ENCODE data around the gene HMX3. TPM values are rescaled to one million over a fixed set of nuclear protein-coding genes. Genes with fewer than 3 reads are reported as not detected.

Gene HMX3
- total and polyA plus RNA-seq, 2 of the 8 experiments (the other 6 are each of a cell fraction or from before 2014, with no cell fraction given) = 0.05 TPM; not detected in 1

DNA sequence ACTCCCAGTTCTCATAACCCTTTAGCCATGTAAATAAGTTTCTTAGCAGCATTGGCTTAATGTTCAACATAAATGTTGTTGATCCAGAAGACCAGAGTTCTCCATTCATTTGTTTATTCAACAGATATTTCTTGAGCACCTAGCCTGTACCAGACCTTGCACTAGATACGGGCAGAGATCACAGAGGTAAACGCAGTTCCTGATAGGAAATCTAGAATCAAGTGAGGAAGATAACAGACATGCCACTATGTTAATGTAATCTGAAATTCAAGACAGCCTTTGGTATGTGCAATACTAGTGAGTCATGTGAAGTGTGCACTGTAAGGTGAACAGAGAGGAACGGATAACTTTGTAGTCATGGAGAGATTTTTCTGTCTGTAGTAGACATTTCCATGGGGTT, 21.4 kb downstream of the HMX3 start:
- Histone ChIP-seq H3K36me3 (ENCODE audit: control insufficient read depth in 2 of 4, insufficient read depth in 4 of 4, low read length in 3 of 4) (peaks cover 12 to 68% (median 36%) of the 10 kb centered on the region in 4 experiments), H4K91ac (replicated peaks; ENCODE audit: insufficient read length, low read length) (no peak overlapping the region), H2BK5ac (ENCODE audit: low read depth, low read length) (no peak overlapping the region), H2AK5ac (ENCODE audit: low read depth, low read length) (no peak overlapping the region), H3K14ac (ENCODE audit: insufficient read length) (no peak overlapping the region), H3K4me2 (ENCODE audit: insufficient read depth in 1 of 2, low read depth in 2 of 2, low read length in 2 of 2) (no peak overlapping the region), H3K4me3 (ENCODE audit: extremely low read depth in 1 of 4, insufficient read depth in 2 of 4, low read depth in 3 of 4, low read length in 4 of 4) (no peak overlapping the region), H4K20me1 (replicated peaks in 1 of 2; ENCODE audit: control insufficient read depth in 1 of 2, insufficient read depth in 2 of 2, low read length in 2 of 2) (peaks cover 12 to 23% of the 10 kb centered on the region in 2 experiments), H3K4me1 (replicated peaks in 1 of 4; ENCODE audit: control insufficient read depth in 3 of 4, insufficient read depth in 4 of 4, low read length in 3 of 4) (peaks cover 0 to 2% (median under 1%) of the 10 kb centered on the region in 4 experiments; a peak in 2 of 7 replicates), H2BK12ac (ENCODE audit: low read depth, low read length) (no peak overlapping the region), H4K8ac (ENCODE audit: extremely low read depth, insufficient read depth, low read length) (no peak overlapping the region), H4K5ac (ENCODE audit: insufficient read length, low read depth, low read length) (no peak overlapping the region), H3K4ac (replicated peaks; ENCODE audit: insufficient read length, low read depth, low read length) (no peak overlapping the region), H3K9me3 (ENCODE audit: insufficient read depth in 2 of 2, low read depth in 1 of 2, low read length in 1 of 2) (no peaks in the 10 kb centered on the region), H3K23ac (ENCODE audit: insufficient read length) (no peak overlapping the region), H3K79me1 (ENCODE audit: low read depth, low read length) (peaks cover 11% of the 10 kb centered on the region), H3K23me2 (ENCODE audit: low read depth, low read length) (peaks cover 9% of the 10 kb centered on the region; the same call in 1 of the 2 replicates), H2AFZ (ENCODE audit: low read length) (no peak overlapping the region), H3K18ac (ENCODE audit: extremely low read depth, low read length) (no peak overlapping the region), H2BK15ac (ENCODE audit: low read length) (no peak overlapping the region), H3K27me3 (replicated peaks in 1 of 4; ENCODE audit: control insufficient read depth in 3 of 4, extremely low read depth in 1 of 4, insufficient read depth in 3 of 4, low read length in 3 of 4) (peaks cover 0 to 10% (median 5%) of the 10 kb centered on the region in 4 experiments; a peak in 3 of 7 replicates), H2BK20ac (ENCODE audit: low read length) (no peak overlapping the region), H3K79me2 (ENCODE audit: control insufficient read depth in 1 of 2, insufficient read depth in 2 of 2, low read length in 2 of 2) (peaks cover 16 to 75% of the 10 kb centered on the region in 2 experiments), H2BK120ac (replicated peaks; ENCODE audit: low read depth, low read length) (no peak overlapping the region), H3K9ac (replicated peaks in 1 of 4; ENCODE audit: extremely low read depth in 1 of 4, low read depth in 3 of 4, low read length in 3 of 4) (no peak overlapping the region; a peak in 1 of 7 replicates), H3K56ac (replicated peaks; ENCODE audit: insufficient read length, low read depth, low read length) (no peak overlapping the region), H3K27ac (ENCODE audit: low read depth, low read length) (no peak overlapping the region)
- TF ChIP-seq KDM4A (IDR thresholded peaks at IDR 0.05; ENCODE audit: low read depth, low read length, severe bottlenecking) (no peak), SP2 (IDR thresholded peaks at IDR 0.05; ENCODE audit: low read length) (no peak), KDM5A (IDR thresholded peaks at IDR 0.05; ENCODE audit: low read length) (no peak), TCF12 (IDR thresholded peaks at IDR 0.05; ENCODE audit: low read depth, low read length) (no peak), EZH2 (IDR thresholded peaks at IDR 0.05; ENCODE audit: low read depth, low read length, severe bottlenecking) (no peak), CREB1 (IDR thresholded peaks at IDR 0.05) (no peak), BACH1 (IDR thresholded peaks at IDR 0.05; ENCODE audit: low read length) (no peak), TBP (IDR thresholded peaks at IDR 0.05; ENCODE audit: low read depth, low read length) (no peak), POLR2A (IDR thresholded peaks at IDR 0.05; ENCODE audit: control extremely low read depth in 1 of 2, low read depth in 2 of 2, low read length in 2 of 2) (no peak), RFX5 (IDR thresholded peaks at IDR 0.05; ENCODE audit: borderline replicate concordance, low read depth, low read length) (no peak), RXRA (IDR thresholded peaks at IDR 0.05; ENCODE audit: insufficient read depth, low read depth, low read length) (no peak), NANOG (IDR thresholded peaks at IDR 0.05; ENCODE audit: insufficient read depth, low read depth, low read length, poor library complexity, severe bottlenecking) (no peak), CHD2 (IDR thresholded peaks at IDR 0.05; ENCODE audit: low read length) (no peak), CBX5 (IDR thresholded peaks at IDR 0.05; ENCODE audit: low read depth, low read length) (no peak)
- TF ChIP-seq, protein P1, sequence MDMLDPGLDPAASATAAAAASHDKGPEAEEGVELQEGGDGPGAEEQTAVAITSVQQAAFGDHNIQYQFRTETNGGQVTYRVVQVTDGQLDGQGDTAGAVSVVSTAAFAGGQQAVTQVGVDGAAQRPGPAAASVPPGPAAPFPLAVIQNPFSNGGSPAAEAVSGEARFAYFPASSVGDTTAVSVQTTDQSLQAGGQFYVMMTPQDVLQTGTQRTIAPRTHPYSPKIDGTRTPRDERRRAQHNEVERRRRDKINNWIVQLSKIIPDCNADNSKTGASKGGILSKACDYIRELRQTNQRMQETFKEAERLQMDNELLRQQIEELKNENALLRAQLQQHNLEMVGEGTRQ (IDR thresholded peaks at IDR 0.05; ENCODE audit: low read length) = no peak
- 83% methylated on average over 3 of the region's 3 CpGs; no CpG with 5 or more reads in 1 of the 2 experiments for WGBS, 2 experiments (ENCODE audit: extremely low coverage in 1 of 2, insufficient coverage in 1 of 2, insufficient read length in 1 of 2, insufficient replicate concordance in 2 of 2, low coverage in 1 of 2, low lambda C conversion rate in 2 of 2, missing lambda C conversion rate in 1 of 2)
- CTCF ChIA-PET (ENCODE audit: partially characterized antibody) = no interaction called here
- POLR2A ChIA-PET (ENCODE audit: partially characterized antibody) = interaction anchor here (4.3 kb wide), 1 partner anchor 8 kb away, joined by 22 read pairs; no protein-coding TSS in a partner anchor
- DNase-seq (ENCODE audit: low read depth in 1 of 2, low spot score in 2 of 2) = no peak
- no peak for FAIRE-seq
